ENCODE results near the gene ZNF460.

DNA sequence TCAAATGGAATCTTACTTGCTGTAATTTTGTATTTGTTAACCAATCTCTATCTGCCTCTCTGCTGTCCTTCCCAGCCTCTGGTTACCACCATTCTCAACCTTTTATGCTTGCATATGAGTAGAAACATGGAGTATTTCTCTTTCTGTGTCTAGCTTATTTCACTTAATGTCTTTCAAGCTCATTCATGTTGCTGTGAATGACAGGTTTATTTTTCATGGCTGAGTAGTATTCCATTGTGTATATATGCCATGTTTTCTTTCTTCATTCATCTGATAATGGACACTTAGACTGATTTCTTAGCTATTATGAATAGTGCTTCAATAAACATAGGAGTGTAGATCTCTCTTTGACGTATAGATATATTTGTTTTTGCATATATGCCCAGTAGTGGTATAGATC is 13.4 kb downstream of the ZNF460 start:
- TF ChIP-seq, protein P1, sequence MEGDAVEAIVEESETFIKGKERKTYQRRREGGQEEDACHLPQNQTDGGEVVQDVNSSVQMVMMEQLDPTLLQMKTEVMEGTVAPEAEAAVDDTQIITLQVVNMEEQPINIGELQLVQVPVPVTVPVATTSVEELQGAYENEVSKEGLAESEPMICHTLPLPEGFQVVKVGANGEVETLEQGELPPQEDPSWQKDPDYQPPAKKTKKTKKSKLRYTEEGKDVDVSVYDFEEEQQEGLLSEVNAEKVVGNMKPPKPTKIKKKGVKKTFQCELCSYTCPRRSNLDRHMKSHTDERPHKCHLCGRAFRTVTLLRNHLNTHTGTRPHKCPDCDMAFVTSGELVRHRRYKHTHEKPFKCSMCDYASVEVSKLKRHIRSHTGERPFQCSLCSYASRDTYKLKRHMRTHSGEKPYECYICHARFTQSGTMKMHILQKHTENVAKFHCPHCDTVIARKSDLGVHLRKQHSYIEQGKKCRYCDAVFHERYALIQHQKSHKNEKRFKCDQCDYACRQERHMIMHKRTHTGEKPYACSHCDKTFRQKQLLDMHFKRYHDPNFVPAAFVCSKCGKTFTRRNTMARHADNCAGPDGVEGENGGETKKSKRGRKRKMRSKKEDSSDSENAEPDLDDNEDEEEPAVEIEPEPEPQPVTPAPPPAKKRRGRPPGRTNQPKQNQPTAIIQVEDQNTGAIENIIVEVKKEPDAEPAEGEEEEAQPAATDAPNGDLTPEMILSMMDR (IDR thresholded peaks at IDR 0.05 in 8 of 11, conservative IDR thresholded peaks at IDR 0.05 in 3 of 11): no peak
- TF ChIP-seq POLR2A (IDR thresholded peaks at IDR 0.05) (no peak), POLR2AphosphoS5 (IDR thresholded peaks at IDR 0.05) (no peak)

All from spleen (tissue), 7 donors.